ENCODE data around the gene AGPAT1. TPM values are rescaled to one million over a fixed set of nuclear protein-coding genes. Genes with fewer than 3 reads are reported as not detected.
A peak's percentile ranks its signal among the peaks of the same experiment; 100 is the strongest.

Gene AGPAT1, protein sequence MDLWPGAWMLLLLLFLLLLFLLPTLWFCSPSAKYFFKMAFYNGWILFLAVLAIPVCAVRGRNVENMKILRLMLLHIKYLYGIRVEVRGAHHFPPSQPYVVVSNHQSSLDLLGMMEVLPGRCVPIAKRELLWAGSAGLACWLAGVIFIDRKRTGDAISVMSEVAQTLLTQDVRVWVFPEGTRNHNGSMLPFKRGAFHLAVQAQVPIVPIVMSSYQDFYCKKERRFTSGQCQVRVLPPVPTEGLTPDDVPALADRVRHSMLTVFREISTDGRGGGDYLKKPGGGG
- total RNA-seq (59.9 and 62.8 TPM in 2 replicates), polyA plus RNA-seq (67.6 and 71.4 TPM in 2 replicates)

DNA sequence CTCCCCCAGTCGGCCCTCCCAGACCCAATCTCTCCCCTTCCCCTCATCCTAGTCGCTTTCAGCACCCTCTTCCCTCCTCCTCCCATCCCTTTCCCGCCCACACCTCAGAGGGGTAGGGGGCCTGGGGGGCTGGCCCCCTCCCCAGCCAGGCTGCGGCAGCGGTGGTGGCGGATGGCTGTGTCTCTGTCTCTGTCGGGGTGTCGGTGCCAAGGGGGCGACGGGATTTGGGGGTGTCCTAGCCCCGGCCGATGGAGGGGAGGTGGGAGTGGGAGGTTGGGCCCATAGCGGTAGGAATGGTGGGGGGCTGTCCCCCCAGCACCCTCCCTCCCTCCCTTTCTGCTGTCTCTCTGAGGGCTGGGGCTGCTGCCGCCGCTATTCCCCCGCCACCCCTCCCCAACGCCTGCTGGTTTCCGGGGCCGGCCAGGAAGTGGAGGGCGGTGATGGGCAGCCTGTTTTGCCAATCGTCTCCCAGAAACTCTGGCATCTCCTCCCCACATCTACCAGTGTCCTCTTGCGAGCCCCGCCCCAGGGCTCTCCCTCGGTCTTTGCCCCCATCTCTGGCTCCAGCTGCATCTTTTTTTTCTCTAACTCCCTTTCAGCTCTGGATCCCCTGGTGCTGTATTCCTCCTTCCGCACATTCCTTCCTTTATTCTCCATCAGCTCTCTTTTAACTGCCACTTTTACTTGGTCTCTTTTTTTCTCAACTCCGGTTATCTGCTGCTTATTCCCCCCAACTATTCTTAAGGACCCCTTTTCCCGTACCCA is at the start of gene AGPAT1:
Gene AGPAT1 (minus strand): TSS at position 374 of the 765 bp plus-strand sequence. CDS start 4,588 bp downstream, outside the sequence.
- peak within 1 kb of the TSS; percentile 46 for H2AFZ ChIP-seq
- TF ChIP-seq EZH2 (IDR thresholded peaks at IDR 0.05; ENCODE audit: borderline replicate concordance): no peak
- TF ChIP-seq, protein P1, sequence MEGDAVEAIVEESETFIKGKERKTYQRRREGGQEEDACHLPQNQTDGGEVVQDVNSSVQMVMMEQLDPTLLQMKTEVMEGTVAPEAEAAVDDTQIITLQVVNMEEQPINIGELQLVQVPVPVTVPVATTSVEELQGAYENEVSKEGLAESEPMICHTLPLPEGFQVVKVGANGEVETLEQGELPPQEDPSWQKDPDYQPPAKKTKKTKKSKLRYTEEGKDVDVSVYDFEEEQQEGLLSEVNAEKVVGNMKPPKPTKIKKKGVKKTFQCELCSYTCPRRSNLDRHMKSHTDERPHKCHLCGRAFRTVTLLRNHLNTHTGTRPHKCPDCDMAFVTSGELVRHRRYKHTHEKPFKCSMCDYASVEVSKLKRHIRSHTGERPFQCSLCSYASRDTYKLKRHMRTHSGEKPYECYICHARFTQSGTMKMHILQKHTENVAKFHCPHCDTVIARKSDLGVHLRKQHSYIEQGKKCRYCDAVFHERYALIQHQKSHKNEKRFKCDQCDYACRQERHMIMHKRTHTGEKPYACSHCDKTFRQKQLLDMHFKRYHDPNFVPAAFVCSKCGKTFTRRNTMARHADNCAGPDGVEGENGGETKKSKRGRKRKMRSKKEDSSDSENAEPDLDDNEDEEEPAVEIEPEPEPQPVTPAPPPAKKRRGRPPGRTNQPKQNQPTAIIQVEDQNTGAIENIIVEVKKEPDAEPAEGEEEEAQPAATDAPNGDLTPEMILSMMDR (IDR thresholded peaks at IDR 0.05; ENCODE audit: poor library complexity): no peak
- peak within 1 kb of the TSS; percentile 83 for H3K4me2 ChIP-seq
- no peaks in the 10 kb centered on the region for H3K36me3 ChIP-seq (replicated peaks; ENCODE audit: insufficient read depth, low read depth)
- 3% methylated on average over 9 of the region's 27 CpGs for WGBS (ENCODE audit: low lambda C conversion rate, missing lambda C conversion rate)
- H3K9me3 ChIP-seq (ENCODE audit: low read depth): no peaks in the 10 kb centered on the region
- H3K4me3 ChIP-seq: peak within 1 kb of the TSS; percentile 71
- H3K27ac ChIP-seq: peak within 1 kb of the TSS; percentile 94
- peak; percentile 97 for DNase-seq (ENCODE audit: low spot score)
- H4K20me1 ChIP-seq (ENCODE audit: insufficient read depth, poor library complexity, severe bottlenecking): no peaks in the 10 kb centered on the region
- H3K27me3 ChIP-seq: no peaks in the 10 kb centered on the region
- H3K4me1 ChIP-seq (ENCODE audit: insufficient read depth): peaks cover 13% of the 10 kb centered on the region
- H3K79me2 ChIP-seq: peaks cover 60% of the 10 kb centered on the region
- no peaks in the 10 kb centered on the region for H3K9me2 ChIP-seq (replicated peaks; ENCODE audit: insufficient read depth)

DNA sequence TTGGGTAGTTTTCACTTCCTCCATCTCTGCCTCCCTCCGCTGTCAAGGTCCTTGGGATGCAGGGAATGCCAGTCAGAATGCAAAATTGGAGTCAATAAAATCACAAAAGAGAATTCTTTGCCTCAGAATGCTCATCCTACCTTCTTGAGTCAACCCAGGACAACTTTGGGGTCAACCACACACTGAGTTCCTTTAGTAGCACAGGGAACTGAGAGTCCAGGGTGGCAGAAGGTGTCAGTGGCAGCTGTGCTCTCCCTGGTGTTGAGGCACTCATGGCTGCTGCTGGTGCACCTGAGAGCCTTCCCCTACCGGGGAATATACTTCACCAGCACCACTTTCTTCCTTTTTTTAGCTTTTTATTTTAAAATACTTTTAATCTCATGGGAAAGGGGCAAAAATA is 48.8 kb upstream of the AGPAT1 start:
- H3K4me3 ChIP-seq: no peak overlapping the region
- H3K9me3 ChIP-seq (ENCODE audit: low read depth): no peaks in the 10 kb centered on the region
- no peak overlapping the region for H2AFZ ChIP-seq
- H3K27me3 ChIP-seq: no peaks in the 10 kb centered on the region
- no peaks in the 10 kb centered on the region for H4K20me1 ChIP-seq (ENCODE audit: insufficient read depth, poor library complexity, severe bottlenecking)
- TF ChIP-seq, protein P1 (IDR thresholded peaks at IDR 0.05; ENCODE audit: poor library complexity): no peak
- TF ChIP-seq EZH2 (IDR thresholded peaks at IDR 0.05; ENCODE audit: borderline replicate concordance) (no peak), EZH2phosphoT487 (IDR thresholded peaks at IDR 0.05; ENCODE audit: low read depth, severe bottlenecking, unreplicated experiment) (no peak)
- H3K36me3 ChIP-seq (replicated peaks; ENCODE audit: insufficient read depth, low read depth): no peaks in the 10 kb centered on the region
- H3K9me2 ChIP-seq (replicated peaks; ENCODE audit: insufficient read depth): no peaks in the 10 kb centered on the region
- no peak overlapping the region for H3K4me2 ChIP-seq
- no peak for DNase-seq (ENCODE audit: low spot score)
- H3K79me2 ChIP-seq: no peaks in the 10 kb centered on the region
- H3K4me1 ChIP-seq (ENCODE audit: insufficient read depth): no peaks in the 10 kb centered on the region
- no peak overlapping the region for H3K27ac ChIP-seq
- 94% methylated on average over 2 of the region's 2 CpGs for WGBS (ENCODE audit: low lambda C conversion rate, missing lambda C conversion rate)

DNA sequence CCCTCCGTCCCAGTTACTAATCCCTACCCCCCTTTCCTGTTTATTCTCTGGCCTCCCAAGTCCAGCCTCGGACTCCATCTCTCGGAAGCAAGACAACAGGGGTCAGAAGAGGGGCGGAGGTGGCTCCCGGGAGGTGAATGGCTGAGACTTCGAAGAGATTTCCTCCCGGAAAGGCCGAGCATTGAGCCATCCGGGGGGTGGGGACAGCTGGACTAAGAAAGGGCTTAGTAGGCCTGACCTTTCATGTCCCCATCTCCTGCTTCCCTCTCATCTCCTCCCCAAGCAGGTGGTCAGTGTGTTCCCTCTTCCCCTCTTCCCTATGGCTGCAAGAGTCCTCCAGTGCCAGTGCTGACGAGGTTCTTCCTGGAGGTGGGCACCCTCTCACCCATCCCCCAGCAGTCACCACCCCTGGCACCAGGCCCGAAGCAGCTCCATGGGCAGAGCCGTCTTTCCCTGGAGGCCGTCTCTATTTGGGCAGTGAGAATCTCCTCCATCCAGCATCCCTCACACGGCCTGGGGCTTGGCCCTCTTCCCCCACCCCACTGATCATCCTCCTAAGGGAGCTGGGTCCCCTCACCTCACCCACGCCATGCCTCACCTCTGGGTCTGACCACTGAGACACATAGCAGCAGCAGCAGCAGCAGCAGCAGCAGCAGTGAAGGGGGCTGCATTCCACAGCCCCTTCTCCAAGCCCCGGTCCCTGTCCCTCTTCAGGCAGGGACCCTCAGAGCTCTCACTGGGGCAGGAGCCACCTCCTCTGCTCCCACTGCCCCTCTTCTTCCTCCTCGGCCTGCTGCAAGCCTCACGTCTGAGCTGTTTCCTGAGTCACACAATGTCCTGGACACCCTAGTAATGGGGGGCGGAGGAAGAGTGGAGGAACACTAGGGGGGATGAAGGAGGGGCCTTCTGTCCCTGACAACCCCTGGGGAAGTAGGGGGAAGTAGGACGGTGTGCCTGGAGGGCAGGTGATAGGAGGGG is 47.7 kb upstream of the AGPAT1 start, which contains the start of gene NOTCH4:
Gene NOTCH4 (minus strand): TSS at position 810 of the 978 bp plus-strand sequence. CDS start 139 bp downstream, at position 671.
- Histone ChIP-seq H2AFZ (no peak within 1 kb of the TSS), H4K20me1 (ENCODE audit: insufficient read depth, poor library complexity, severe bottlenecking) (no peaks in the 10 kb centered on the region), H3K4me2 (no peak within 1 kb of the TSS), H3K9me2 (replicated peaks; ENCODE audit: insufficient read depth) (no peaks in the 10 kb centered on the region), H3K27ac (no peak within 1 kb of the TSS), H3K9me3 (ENCODE audit: low read depth) (no peaks in the 10 kb centered on the region), H3K27me3 (no peaks in the 10 kb centered on the region), H3K36me3 (replicated peaks; ENCODE audit: insufficient read depth, low read depth) (no peaks in the 10 kb centered on the region), H3K79me2 (no peaks in the 10 kb centered on the region), H3K4me3 (no peak within 1 kb of the TSS), H3K4me1 (ENCODE audit: insufficient read depth) (no peaks in the 10 kb centered on the region)
- WGBS (ENCODE audit: low lambda C conversion rate, missing lambda C conversion rate): 70% methylated on average over 20 of the region's 20 CpGs
- TF ChIP-seq EZH2 (IDR thresholded peaks at IDR 0.05; ENCODE audit: borderline replicate concordance) (no peak), EZH2phosphoT487 (IDR thresholded peaks at IDR 0.05; ENCODE audit: low read depth, severe bottlenecking, unreplicated experiment) (no peak)
- TF ChIP-seq, protein P1 (IDR thresholded peaks at IDR 0.05; ENCODE audit: poor library complexity): no peak
- no peak for DNase-seq (ENCODE audit: low spot score)
